IMR-90 (cell line): ENCODE data around the gene CD72. TPM values are rescaled to one million over a fixed set of nuclear protein-coding genes. Genes with fewer than 3 reads are reported as not detected.
A peak's percentile ranks its signal among the peaks of the same experiment; 100 is the strongest.

Experiments
- ATAC-seq: fragments of 200-7000 bp; cut with Tn5 transposase; 2 replicates; pipeline ENCODE4 v1.9.1; 2020; ENCODE audit warnings: low read depth, mild to moderate bottlenecking, moderate library complexity
- BruUV-seq: library from RNA; stranded (reverse); fragments of 400-500 nt; replicated peaks from 2 replicates; lab custom pipeline; 2021; lab: Mats Ljungman, UMichigan
- CTCF ChIA-PET: fragments of 300-600 bp; formaldehyde crosslinking; extraction: SDS; loops from one replicate; lab custom pipeline; 2021; ENCODE audit warnings: antibody characterized with exemption; lab: Yijun Ruan, JAX
- POLR2A ChIA-PET: fragments of 300-600 bp; sonication (Branson Sonifier 250); formaldehyde crosslinking; loops from one replicate; lab custom pipeline; 2022; ENCODE audit warnings: antibody characterized with exemption; ENCODE audit not compliant: unreplicated experiment; lab: Charles Lee
- DNase-seq: peaks from one replicate; pipeline ENCODE4 v3.0.0; 2013
- H2AFZ ChIP-seq: replicated peaks from 2 replicates; pipeline ENCODE3; 2013; ENCODE audit warnings: low read length, mild to moderate bottlenecking; ENCODE audit not compliant: poor library complexity
- H2AK5ac ChIP-seq: 2 replicates; pipeline ENCODE4 v1.6.1; 2013; ENCODE audit warnings: low read depth, low read length, inconsistent platforms
- H2AK9ac ChIP-seq: replicated peaks from 2 replicates; pipeline ENCODE3; 2013; ENCODE audit warnings: mild to moderate bottlenecking, low read depth, low read length, moderate library complexity; ENCODE audit not compliant: poor library complexity
- H2BK120ac ChIP-seq: 2 replicates; pipeline ENCODE4 v1.6.1; 2013; ENCODE audit warnings: low read depth, low read length, inconsistent platforms
- H2BK15ac ChIP-seq: 3 replicates; pipeline ENCODE4 v1.6.1; 2013; ENCODE audit warnings: low read depth, low read length, inconsistent platforms
- H2BK20ac ChIP-seq: 2 replicates; pipeline ENCODE4 v1.6.1; 2013; ENCODE audit warnings: low read depth, mild to moderate bottlenecking, inconsistent platforms, low read length, moderate library complexity
- H2BK5ac ChIP-seq: 2 replicates; pipeline ENCODE4 v1.6.1; 2013; ENCODE audit warnings: mild to moderate bottlenecking, low read depth, low read length, inconsistent platforms; ENCODE audit not compliant: poor library complexity, severe bottlenecking
- H3K14ac ChIP-seq: replicated peaks from 2 replicates; pipeline ENCODE4 v1.6.1; 2013; ENCODE audit warnings: low read depth, low read length, inconsistent platforms
- H3K18ac ChIP-seq: 2 replicates; pipeline ENCODE4 v1.6.1; 2013; ENCODE audit warnings: low read depth, low read length, control low read depth
- H3K23ac ChIP-seq: 2 replicates; pipeline ENCODE4 v1.6.1; 2013; ENCODE audit warnings: low read depth, low read length, inconsistent platforms
- H3K27ac ChIP-seq: 2 replicates; pipeline ENCODE4 v1.5.1; 2013; ENCODE audit warnings: mild to moderate bottlenecking, control low read depth, low read length; ENCODE audit not compliant: insufficient read depth
- H3K27me3 ChIP-seq: 2 replicates; pipeline ENCODE4 v1.6.1; 2013; ENCODE audit warnings: low read length; ENCODE audit not compliant: control insufficient read depth, insufficient read depth
- H3K36me3 ChIP-seq: 2 replicates; pipeline ENCODE4 v1.6.1; 2013; ENCODE audit warnings: low read length, mixed read lengths; ENCODE audit not compliant: control insufficient read depth, insufficient read depth
- H3K4ac ChIP-seq: 2 replicates; pipeline ENCODE4 v1.6.1; 2013; ENCODE audit warnings: low read depth, low read length, inconsistent platforms
- H3K4me1 ChIP-seq: 2 replicates; pipeline ENCODE4 v1.6.1; 2013; ENCODE audit warnings: low read length, mixed read lengths; ENCODE audit not compliant: control insufficient read depth, insufficient read depth
- H3K4me2 ChIP-seq: 2 replicates; pipeline ENCODE4 v1.6.1; 2013; ENCODE audit warnings: low read depth, mild to moderate bottlenecking, control low read depth, low read length, moderate library complexity
- H3K4me3 ChIP-seq: 2 replicates; pipeline ENCODE4 v1.5.1; 2013; ENCODE audit warnings: low read depth, mild to moderate bottlenecking, control low read depth, low read length, moderate library complexity; ENCODE audit not compliant: insufficient read depth
- H3K56ac ChIP-seq: 2 replicates; pipeline ENCODE4 v1.6.1; 2013; ENCODE audit warnings: low read length, inconsistent platforms; ENCODE audit not compliant: insufficient read depth; ENCODE audit errors: extremely low read depth
- H3K79me1 ChIP-seq, 2 experiments: 2 replicates each; pipeline ENCODE4 v1.6.1; 2013; ENCODE audit warnings: low read length in 2 of 2, inconsistent platforms in 1 of 2, low read depth in 1 of 2
- H3K9ac ChIP-seq: 2 replicates; pipeline ENCODE4 v1.6.1; 2013; ENCODE audit warnings: low read depth, low read length, control low read depth
- H3K9me1 ChIP-seq: 2 replicates; pipeline ENCODE4 v1.6.1; 2013; ENCODE audit warnings: low read length, inconsistent platforms; ENCODE audit not compliant: insufficient read depth
- H3K9me3 ChIP-seq: 2 replicates; pipeline ENCODE4 v1.6.1; 2013; ENCODE audit warnings: low read length; ENCODE audit not compliant: control insufficient read depth, insufficient read depth
- H4K20me1 ChIP-seq: 2 replicates; pipeline ENCODE4 v1.6.1; 2013; ENCODE audit warnings: low read length, inconsistent platforms; ENCODE audit not compliant: insufficient read depth
- H4K5ac ChIP-seq: 2 replicates; pipeline ENCODE4 v1.6.1; 2013; ENCODE audit warnings: mild to moderate bottlenecking, low read depth, low read length, control low read depth
- H4K8ac ChIP-seq, 2 experiments: 2 replicates each; pipeline ENCODE4 v1.6.1; 2013; ENCODE audit warnings: low read depth in 2 of 2, low read length in 2 of 2, control low read depth in 1 of 2, inconsistent platforms in 1 of 2
- H4K91ac ChIP-seq: 2 replicates; pipeline ENCODE4 v1.6.1; 2013; ENCODE audit warnings: low read depth, low read length, inconsistent platforms; ENCODE audit not compliant: insufficient read depth
- CEBPB ChIP-seq: IDR thresholded peaks from 2 replicates; pipeline ENCODE4 v1.6.1; 2012; ENCODE audit warnings: low read depth, low read length, improper control_type of control experiment
- MXI1 ChIP-seq: IDR thresholded peaks from 2 replicates; pipeline ENCODE4 v1.6.1; 2012; ENCODE audit warnings: low read depth, mild to moderate bottlenecking, low read length, moderate library complexity, borderline replicate concordance
- RAD21 ChIP-seq: IDR thresholded peaks from 2 replicates; pipeline ENCODE4 v1.6.1; 2012; ENCODE audit warnings: low read length, improper control_type of control experiment
- RFX5 ChIP-seq: IDR thresholded peaks from 2 replicates; pipeline ENCODE4 v1.8.0; 2012; ENCODE audit warnings: low read depth, mild to moderate bottlenecking, low read length, moderate library complexity
- SMC3 ChIP-seq: fragments of 150-350 bp; IDR thresholded peaks from 2 replicates; pipeline ENCODE4 v1.6.1; 2016; ENCODE audit warnings: low read depth, mild to moderate bottlenecking, antibody characterized with exemption, low read length, moderate library complexity
- WGBS, 2 experiments: methylation state at CpG; one replicate each; pipeline versions ENCODE4 v1.1.5 to v1.1.7; 2013; ENCODE audit warnings: missing lambda C conversion rate in 2 of 2; ENCODE audit not compliant: insufficient read length in 1 of 2; ENCODE audit errors: extremely low coverage in 2 of 2; 5-methylcytosine and 5-hydroxymethylcytosine counted together
- dilution Hi-C: fragments of 300-500 bp; cut with HindIII; formaldehyde crosslinking; loops from one replicate; pipeline ENCODE4 v1.14.3; 2018; ENCODE audit warnings: low sequenced_read_pairs; ENCODE audit not compliant: unreplicated experiment
- in situ Hi-C: fragments of 300-500 bp; cut with MboI; formaldehyde crosslinking; loops from 3 replicates; pipeline ENCODE4 v1.14.3; 2019; ENCODE audit warnings: low sequenced_read_pairs, inconsistent platforms, mixed read lengths
- intact Hi-C: fragments of 100-400 bp; cut with micrococcal nuclease; formaldehyde crosslinking; loops from 2 replicates; pipeline ENCODE4 v1.10.0; 2022
- polyA plus RNA-seq, 3 experiments: library from polyadenylated mRNA; depleted of rRNA; stranded (reverse); fragments of >200 nt; gene quantifications; 2 replicates each; pipeline ENCODE4 v1.2.3, GENCODE V29; 2012; ENCODE audit warnings: low replicate concordance in 1 of 3
- total RNA-seq: library from RNA; depleted of rRNA; stranded (reverse); fragments of >200 nt; gene quantifications from 2 replicates; pipeline ENCODE4 v1.2.3, GENCODE V29; 2012
- TF ChIP-seq, protein P1 (sequence below): fragments of 150-350 bp; IDR thresholded peaks from 2 replicates; pipeline ENCODE4 v1.6.1; 2017; ENCODE audit warnings: mild to moderate bottlenecking, antibody characterized with exemption, low read length, low read depth
- TF ChIP-seq, protein P2 (sequence below): fragments of 150-350 bp; IDR thresholded peaks from 2 replicates; pipeline ENCODE4 v1.6.1; 2016; ENCODE audit warnings: low read depth, mild to moderate bottlenecking, low read length, moderate library complexity, borderline replicate concordance

CD72 gene
- total and polyA plus RNA-seq, 2 of the 4 experiments (the other 2 are of a cell fraction) = 0.36 to 0.58 TPM

- no TSS peak for BruUV-seq
Observed at GRCh38 chr9:35616681-35617459, 1.3 kb downstream of the CD72 start.

More at GRCh38 chr9:35616681-35617459, 1.3 kb downstream of the CD72 start:
- Histone ChIP-seq H3K27me3 (peaks cover 64% of the 10 kb centered on the region), H2AK9ac (peak overlapping the region; percentile 9), H2BK120ac (no peak overlapping the region), H3K9ac (peak overlapping the region; percentile 42), H2AFZ (peak overlapping the region; percentile 94), H3K56ac (no peak overlapping the region), H3K79me1 (no peaks in the 10 kb centered on the region), H3K27ac (no peak overlapping the region), H3K9me1 (no peaks in the 10 kb centered on the region), H2AK5ac (no peak overlapping the region; the same call in 1 of the 2 replicates), H3K4me2 (peak overlapping the region; percentile 84), H4K91ac (no peak overlapping the region), H3K14ac (0 out of 2 replicates have a peak overlapping the region, but pooled peaks have one; percentile 29), H3K9me3 (no peaks in the 10 kb centered on the region; the same call in 1 of the 2 replicates), H4K20me1 (no peaks in the 10 kb centered on the region), H3K36me3 (no peaks in the 10 kb centered on the region), H4K5ac (peak overlapping the region; percentile 49), H3K23ac (peak overlapping the region; percentile 75), H3K4me1 (no peaks in the 10 kb centered on the region), H3K18ac (no peak overlapping the region), H2BK20ac (no peak overlapping the region), H2BK5ac (no peak overlapping the region), H3K4ac (peak overlapping the region; percentile 56; the same call in 1 of the 2 replicates), H3K4me3 (peak overlapping the region; percentile 43), H2BK15ac (no peak overlapping the region), H4K8ac (peak overlapping the region; percentile 87 to 90; a peak in 3 of 4 replicates)
- WGBS, 2 experiments = 5% methylated on average over 34 of the region's 51 CpGs; no CpG with 5 or more reads in 1 of the 2 experiments
- ChIA-PET CTCF (interaction anchor here (1.7 kb wide), 1 partner anchor 13 kb away, joined by 4 read pairs; no protein-coding TSS in a partner anchor), POLR2A (no interaction called here)
- in situ Hi-C loops = no loop called here
- intact Hi-C loops = no loop called here
- TF ChIP-seq, protein P1, sequence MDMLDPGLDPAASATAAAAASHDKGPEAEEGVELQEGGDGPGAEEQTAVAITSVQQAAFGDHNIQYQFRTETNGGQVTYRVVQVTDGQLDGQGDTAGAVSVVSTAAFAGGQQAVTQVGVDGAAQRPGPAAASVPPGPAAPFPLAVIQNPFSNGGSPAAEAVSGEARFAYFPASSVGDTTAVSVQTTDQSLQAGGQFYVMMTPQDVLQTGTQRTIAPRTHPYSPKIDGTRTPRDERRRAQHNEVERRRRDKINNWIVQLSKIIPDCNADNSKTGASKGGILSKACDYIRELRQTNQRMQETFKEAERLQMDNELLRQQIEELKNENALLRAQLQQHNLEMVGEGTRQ = no peak
- no peak for TF ChIP-seq MXI1
- TF ChIP-seq, protein P2, sequence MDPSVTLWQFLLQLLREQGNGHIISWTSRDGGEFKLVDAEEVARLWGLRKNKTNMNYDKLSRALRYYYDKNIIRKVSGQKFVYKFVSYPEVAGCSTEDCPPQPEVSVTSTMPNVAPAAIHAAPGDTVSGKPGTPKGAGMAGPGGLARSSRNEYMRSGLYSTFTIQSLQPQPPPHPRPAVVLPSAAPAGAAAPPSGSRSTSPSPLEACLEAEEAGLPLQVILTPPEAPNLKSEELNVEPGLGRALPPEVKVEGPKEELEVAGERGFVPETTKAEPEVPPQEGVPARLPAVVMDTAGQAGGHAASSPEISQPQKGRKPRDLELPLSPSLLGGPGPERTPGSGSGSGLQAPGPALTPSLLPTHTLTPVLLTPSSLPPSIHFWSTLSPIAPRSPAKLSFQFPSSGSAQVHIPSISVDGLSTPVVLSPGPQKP = no peak
- TF ChIP-seq RAD21 = no peak
- TF ChIP-seq CEBPB = no peak
- TF ChIP-seq SMC3 = no peak
- TF ChIP-seq RFX5 = peak; percentile 90
- ATAC-seq (peak; percentile 93), DNase-seq (peak; percentile 69)
- dilution Hi-C loops = no loop called here
